K562 (cell line): ENCODE results near the gene ENTPD8. TPM values are rescaled to one million over a fixed set of nuclear protein-coding genes. Genes with fewer than 3 reads are reported as not detected.

Experiments
- HNRNPH1 ChIP-seq: fragments of 200-400 bp; formaldehyde crosslinking; optimal IDR thresholded peaks from 2 replicates; pipeline ENCODE3; 2017; ENCODE audit warnings: low read depth, mild to moderate bottlenecking, low read length, moderate library complexity
- PYGO2 ChIP-seq: fragments of 450-650 bp; IDR thresholded peaks from 2 replicates; pipeline ENCODE4 v1.6.1; 2016; ENCODE audit warnings: mild to moderate bottlenecking, missing genetic modification characterization, moderate library complexity, missing compliant biosample characterization
- ZNF197 ChIP-seq: fragments of 200-800 bp; sonication (Bioruptor generic); IDR thresholded peaks from 2 replicates; pipeline ENCODE4 v1.6.1; 2016; ENCODE audit warnings: low read depth, missing genetic modification characterization, missing compliant biosample characterization
- ZNF398 ChIP-seq: fragments of 250-450 bp; sonication (Bioruptor Pico); IDR thresholded peaks from 2 replicates; pipeline ENCODE4 v1.8.0; 2021; ENCODE audit warnings: moderate library complexity, mild to moderate bottlenecking, inconsistent platforms
- ZNF407 ChIP-seq: fragments of 450-650 bp; IDR thresholded peaks from 2 replicates; pipeline ENCODE4 v1.6.1; 2016; ENCODE audit warnings: low read depth
- ZNF57 ChIP-seq: fragments of 450-650 bp; formaldehyde crosslinking; IDR thresholded peaks from 2 replicates; pipeline ENCODE4 v1.4.0; 2020; ENCODE audit warnings: mild to moderate bottlenecking, moderate library complexity
- ZNF583 ChIP-seq: fragments of 250-450 bp; sonication (Bioruptor Pico); IDR thresholded peaks from 2 replicates; pipeline ENCODE4 v1.4.0; 2020
- polyA plus RNA-seq, 8 experiments: library from polyadenylated mRNA; depleted of rRNA in 4 of 8; stranded (reverse) in 5 of 8; unstranded in 3 of 8; fragments of >200 nt; fragmentation: Nextera tagmentation in 2 of 8; fragmentation: Illumina TruSeq in 1 of 8; extraction: Ambion mirVana in 2 of 8; extraction: Trizol in 1 of 8; gene quantifications; 2 replicates each; pipeline versions ENCODE4 v1.2.1 to v1.2.3, GENCODE V29; 2011 to 2014; ENCODE audit warnings: inconsistent platforms in 1 of 8, missing spikeins in 1 of 8
- total RNA-seq, 7 experiments: library from RNA; depleted of rRNA in 6 of 7; stranded (reverse); fragments of >200 nt in 6 of 7; fragmentation: Illumina TruSeq in 2 of 7; extraction: Trizol in 2 of 7; gene quantifications; 2 replicates each; pipeline versions ENCODE4 v1.2.1 to v1.2.3, GENCODE V29; 2011 to 2021; ENCODE audit warnings: low replicate concordance in 1 of 7
- TF ChIP-seq, protein P1 (sequence below), 2 experiments: IDR thresholded peaks; 2 replicates each; pipeline ENCODE4 v1.6.1; 2012; ENCODE audit warnings: improper control_type of control experiment in 2 of 2, low read depth in 2 of 2, low read length in 2 of 2, borderline replicate concordance in 1 of 2
- TF ChIP-seq, protein P2 (sequence below): fragments of 450-650 bp; IDR thresholded peaks from 2 replicates; pipeline ENCODE4 v1.6.1; 2017; ENCODE audit warnings: antibody characterized with exemption
- TF ChIP-seq, protein P3 (sequence below): sonication (generic); formaldehyde crosslinking; IDR thresholded peaks from 2 replicates; pipeline ENCODE4 v1.8.1; 2023; ENCODE audit warnings: mild to moderate bottlenecking, missing genetic modification reagents

The ENTPD8 gene
- total and polyA plus RNA-seq, 9 of the 15 experiments (the other 6 are each of a cell fraction or from before 2014, with no cell fraction given) = 0.06 to 0.27 (median 0.19) TPM; not detected in 5

- TF ChIP-seq ZNF398 (CRISPR knock-in tag) (no peak), PYGO2 (tag) (0 out of 2 replicates have a peak, but pooled peaks have one; percentile 45), ZNF197 (CRISPR knock-in tag) (no peak; the same call in 1 of the 2 replicates), ZNF407 (no peak), HNRNPH1 (no peak), ZNF583 (peak; percentile 61; the same call in 1 of the 2 replicates), ZNF57 (CRISPR knock-in tag) (no peak)
- TF ChIP-seq, protein P1, sequence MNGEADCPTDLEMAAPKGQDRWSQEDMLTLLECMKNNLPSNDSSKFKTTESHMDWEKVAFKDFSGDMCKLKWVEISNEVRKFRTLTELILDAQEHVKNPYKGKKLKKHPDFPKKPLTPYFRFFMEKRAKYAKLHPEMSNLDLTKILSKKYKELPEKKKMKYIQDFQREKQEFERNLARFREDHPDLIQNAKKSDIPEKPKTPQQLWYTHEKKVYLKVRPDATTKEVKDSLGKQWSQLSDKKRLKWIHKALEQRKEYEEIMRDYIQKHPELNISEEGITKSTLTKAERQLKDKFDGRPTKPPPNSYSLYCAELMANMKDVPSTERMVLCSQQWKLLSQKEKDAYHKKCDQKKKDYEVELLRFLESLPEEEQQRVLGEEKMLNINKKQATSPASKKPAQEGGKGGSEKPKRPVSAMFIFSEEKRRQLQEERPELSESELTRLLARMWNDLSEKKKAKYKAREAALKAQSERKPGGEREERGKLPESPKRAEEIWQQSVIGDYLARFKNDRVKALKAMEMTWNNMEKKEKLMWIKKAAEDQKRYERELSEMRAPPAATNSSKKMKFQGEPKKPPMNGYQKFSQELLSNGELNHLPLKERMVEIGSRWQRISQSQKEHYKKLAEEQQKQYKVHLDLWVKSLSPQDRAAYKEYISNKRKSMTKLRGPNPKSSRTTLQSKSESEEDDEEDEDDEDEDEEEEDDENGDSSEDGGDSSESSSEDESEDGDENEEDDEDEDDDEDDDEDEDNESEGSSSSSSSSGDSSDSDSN (IDR thresholded peaks at IDR 0.05; ENCODE audit: borderline replicate concordance in 1 of 2, low read depth in 2 of 2, low read length in 2 of 2) = 0 out of 4 replicates have a peak, but pooled peaks of 1 of the 2 experiments have one; percentile 28
- TF ChIP-seq, protein P2, sequence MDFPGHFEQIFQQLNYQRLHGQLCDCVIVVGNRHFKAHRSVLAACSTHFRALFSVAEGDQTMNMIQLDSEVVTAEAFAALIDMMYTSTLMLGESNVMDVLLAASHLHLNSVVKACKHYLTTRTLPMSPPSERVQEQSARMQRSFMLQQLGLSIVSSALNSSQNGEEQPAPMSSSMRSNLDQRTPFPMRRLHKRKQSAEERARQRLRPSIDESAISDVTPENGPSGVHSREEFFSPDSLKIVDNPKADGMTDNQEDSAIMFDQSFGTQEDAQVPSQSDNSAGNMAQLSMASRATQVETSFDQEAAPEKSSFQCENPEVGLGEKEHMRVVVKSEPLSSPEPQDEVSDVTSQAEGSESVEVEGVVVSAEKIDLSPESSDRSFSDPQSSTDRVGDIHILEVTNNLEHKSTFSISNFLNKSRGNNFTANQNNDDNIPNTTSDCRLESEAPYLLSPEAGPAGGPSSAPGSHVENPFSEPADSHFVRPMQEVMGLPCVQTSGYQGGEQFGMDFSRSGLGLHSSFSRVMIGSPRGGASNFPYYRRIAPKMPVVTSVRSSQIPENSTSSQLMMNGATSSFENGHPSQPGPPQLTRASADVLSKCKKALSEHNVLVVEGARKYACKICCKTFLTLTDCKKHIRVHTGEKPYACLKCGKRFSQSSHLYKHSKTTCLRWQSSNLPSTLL = no peak
- TF ChIP-seq, protein P3, sequence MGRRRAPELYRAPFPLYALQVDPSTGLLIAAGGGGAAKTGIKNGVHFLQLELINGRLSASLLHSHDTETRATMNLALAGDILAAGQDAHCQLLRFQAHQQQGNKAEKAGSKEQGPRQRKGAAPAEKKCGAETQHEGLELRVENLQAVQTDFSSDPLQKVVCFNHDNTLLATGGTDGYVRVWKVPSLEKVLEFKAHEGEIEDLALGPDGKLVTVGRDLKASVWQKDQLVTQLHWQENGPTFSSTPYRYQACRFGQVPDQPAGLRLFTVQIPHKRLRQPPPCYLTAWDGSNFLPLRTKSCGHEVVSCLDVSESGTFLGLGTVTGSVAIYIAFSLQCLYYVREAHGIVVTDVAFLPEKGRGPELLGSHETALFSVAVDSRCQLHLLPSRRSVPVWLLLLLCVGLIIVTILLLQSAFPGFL (CRISPR knock-in tag) = no peak
Measured at GRCh38 chr9:137482094-137482781, 41.1 kb upstream of the ENTPD8 start (continued).
